Common myeloid progenitor, CD34-positive (primary cell): ENCODE data around the gene EVI5L.

Experiments
- CTCF ChIA-PET: fragments of 350-600 bp; sonication (Branson Sonifier 250); formaldehyde crosslinking; loops from one replicate; lab custom pipeline; 2021; ENCODE audit warnings: antibody characterized with exemption; lab: Charles Lee
- POLR2A ChIA-PET: fragments of 350-600 bp; sonication (Branson Sonifier 250); formaldehyde crosslinking; loops from one replicate; lab custom pipeline; 2021; ENCODE audit warnings: antibody characterized with exemption; lab: Charles Lee
- DNase-seq, 3 donors: peaks; one replicate each; pipeline versions ENCODE4 v3.0.0 to v3.0.0-alpha.2; 2013
- H3K27ac ChIP-seq, 2 experiments: 1 replicate in 1 of 2; 2 replicates in 1 of 2; pipeline ENCODE4 v1.7.0; 2013; ENCODE audit warnings: inconsistent platforms in 2 of 2, low read length in 2 of 2, mild to moderate bottlenecking in 2 of 2, low read depth in 1 of 2, moderate library complexity in 1 of 2; ENCODE audit not compliant: severe bottlenecking in 2 of 2, insufficient read depth in 1 of 2, poor library complexity in 1 of 2
- H3K27me3 ChIP-seq, 5 experiments: replicated peaks in 2 of 5; 1 replicate in 3 of 5; 2 replicates in 2 of 5; pipeline versions ENCODE4 v1.6.1 to v1.7.0; 2013; ENCODE audit warnings: low read length in 4 of 5, mild to moderate bottlenecking in 2 of 5, moderate library complexity in 2 of 5, inconsistent platforms in 1 of 5; ENCODE audit not compliant: insufficient read depth in 5 of 5, control insufficient read depth in 4 of 5
- H3K36me3 ChIP-seq, 4 experiments: 1 replicate in 2 of 4; 2 replicates in 2 of 4; pipeline versions ENCODE4 v1.6.1 to v1.7.0; 2013; ENCODE audit warnings: low read length in 3 of 4, control low read depth in 1 of 4, mild to moderate bottlenecking in 1 of 4; ENCODE audit not compliant: control insufficient read depth in 4 of 4, insufficient read depth in 4 of 4
- H3K4me1 ChIP-seq, 4 experiments: 1 replicate in 3 of 4; 2 replicates in 1 of 4; pipeline versions ENCODE4 v1.6.1 to v1.7.1; 2013; ENCODE audit warnings: low read length in 3 of 4, mild to moderate bottlenecking in 3 of 4, control low read depth in 1 of 4, inconsistent platforms in 1 of 4, moderate library complexity in 1 of 4; ENCODE audit not compliant: control insufficient read depth in 4 of 4, insufficient read depth in 4 of 4; ENCODE audit errors: control extremely low read depth in 1 of 4
- H3K4me3 ChIP-seq, 7 experiments: 1 replicate in 4 of 7; 2 replicates in 3 of 7; pipeline versions ENCODE4 v1.5.1 to v1.7.0; 2013; ENCODE audit warnings: mild to moderate bottlenecking in 7 of 7, low read length in 6 of 7, moderate library complexity in 6 of 7, inconsistent platforms in 2 of 7, low read depth in 2 of 7, control low read depth in 1 of 7; ENCODE audit not compliant: insufficient read depth in 4 of 7, control insufficient read depth in 1 of 7; ENCODE audit errors: extremely low read depth in 1 of 7
- H3K9me3 ChIP-seq, 5 experiments: 1 replicate in 4 of 5; 2 replicates in 1 of 5; pipeline versions ENCODE4 v1.6.1 to v1.7.1; 2013; ENCODE audit warnings: low read length in 4 of 5, mild to moderate bottlenecking in 2 of 5, inconsistent platforms in 1 of 5, low read depth in 1 of 5, moderate library complexity in 1 of 5; ENCODE audit not compliant: control insufficient read depth in 4 of 5, insufficient read depth in 2 of 5; ENCODE audit errors: control extremely low read depth in 1 of 5
- WGBS: methylation state at CpG from one replicate; pipeline ENCODE4 v1.1.5; 2013; ENCODE audit not compliant: insufficient coverage; 5-methylcytosine and 5-hydroxymethylcytosine counted together

The EVI5L gene

DNA sequence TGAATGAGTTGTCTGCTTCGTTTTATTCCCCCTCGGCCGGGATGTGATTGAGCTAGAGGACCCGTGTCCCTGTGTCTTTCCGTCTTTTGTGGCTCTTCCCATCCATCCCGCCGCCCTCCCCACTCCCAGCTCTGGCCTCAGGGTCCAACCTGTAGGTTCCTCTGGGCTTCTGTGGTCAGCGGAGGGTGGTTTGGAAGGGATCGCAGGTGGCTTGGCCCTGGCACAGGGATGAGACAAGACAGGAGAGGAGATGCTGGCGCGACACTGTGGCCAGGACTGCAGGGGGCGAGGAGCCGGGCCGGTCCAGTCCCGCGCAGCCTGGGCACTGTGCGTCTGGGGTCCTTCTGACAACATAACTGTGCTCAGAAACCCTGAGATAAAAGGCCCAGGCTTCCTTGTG is 2.0 kb downstream of the EVI5L start:
- no peaks in the 10 kb centered on the region for H3K9me3 ChIP-seq
- no peaks in the 10 kb centered on the region for H3K36me3 ChIP-seq
- no peak for DNase-seq
- peaks cover 0 to 6% (median 0%) of the 10 kb centered on the region in 5 experiments for H3K27me3 ChIP-seq
- POLR2A ChIA-PET: no interaction called here
- peaks cover 0 to 16% (median 7%) of the 10 kb centered on the region in 4 experiments for H3K4me1 ChIP-seq
- whole genome bisulfite sequencing: 97% methylated on average over 17 of the region's 17 CpGs
- H3K4me3 ChIP-seq: no peak overlapping the region
- CTCF ChIA-PET: interaction anchor here (0.9 to 1.5 kb wide), 2 partner anchors 31 to 37 kb away, joined by 3 to 4 read pairs; no protein-coding TSS in a partner anchor
- no peak overlapping the region for H3K27ac ChIP-seq

DNA sequence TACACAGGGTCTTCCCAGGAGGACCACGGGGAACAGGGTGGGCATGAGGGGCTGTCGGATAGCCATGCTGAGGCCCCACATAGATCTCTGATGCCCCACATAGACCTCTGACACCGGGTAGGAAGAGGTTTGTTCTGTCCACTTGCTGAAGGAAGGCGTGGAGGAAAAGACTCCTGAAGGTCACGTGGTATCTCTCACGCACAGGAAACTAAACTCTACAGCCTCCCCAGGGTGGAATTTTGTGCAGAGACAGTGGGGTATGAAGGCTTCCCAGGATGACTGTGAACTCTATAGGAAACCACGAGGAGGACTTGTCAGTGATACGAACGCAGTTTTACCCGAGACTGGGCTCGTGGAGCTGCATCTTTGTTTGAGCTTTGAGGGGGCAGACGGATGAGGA is 2.8 kb downstream of the EVI5L start:
- CTCF ChIA-PET: interaction anchor here (1.5 kb wide), 1 partner anchor 36 kb away, joined by 4 read pairs; no protein-coding TSS in a partner anchor
- Histone ChIP-seq H3K27me3 (peaks cover 0 to 2% (median 0%) of the 10 kb centered on the region in 5 experiments), H3K9me3 (no peaks in the 10 kb centered on the region), H3K27ac (no peak overlapping the region), H3K36me3 (no peaks in the 10 kb centered on the region), H3K4me1 (peaks cover 0 to 16% (median 7%) of the 10 kb centered on the region in 4 experiments), H3K4me3 (no peak overlapping the region)
- DNase-seq: no peak
- POLR2A ChIA-PET: interaction anchor here (0.6 kb wide), 1 partner anchor 169 kb away, joined by 3 read pairs; no protein-coding TSS in a partner anchor
- WGBS: 96% methylated on average over 9 of the region's 12 CpGs

DNA sequence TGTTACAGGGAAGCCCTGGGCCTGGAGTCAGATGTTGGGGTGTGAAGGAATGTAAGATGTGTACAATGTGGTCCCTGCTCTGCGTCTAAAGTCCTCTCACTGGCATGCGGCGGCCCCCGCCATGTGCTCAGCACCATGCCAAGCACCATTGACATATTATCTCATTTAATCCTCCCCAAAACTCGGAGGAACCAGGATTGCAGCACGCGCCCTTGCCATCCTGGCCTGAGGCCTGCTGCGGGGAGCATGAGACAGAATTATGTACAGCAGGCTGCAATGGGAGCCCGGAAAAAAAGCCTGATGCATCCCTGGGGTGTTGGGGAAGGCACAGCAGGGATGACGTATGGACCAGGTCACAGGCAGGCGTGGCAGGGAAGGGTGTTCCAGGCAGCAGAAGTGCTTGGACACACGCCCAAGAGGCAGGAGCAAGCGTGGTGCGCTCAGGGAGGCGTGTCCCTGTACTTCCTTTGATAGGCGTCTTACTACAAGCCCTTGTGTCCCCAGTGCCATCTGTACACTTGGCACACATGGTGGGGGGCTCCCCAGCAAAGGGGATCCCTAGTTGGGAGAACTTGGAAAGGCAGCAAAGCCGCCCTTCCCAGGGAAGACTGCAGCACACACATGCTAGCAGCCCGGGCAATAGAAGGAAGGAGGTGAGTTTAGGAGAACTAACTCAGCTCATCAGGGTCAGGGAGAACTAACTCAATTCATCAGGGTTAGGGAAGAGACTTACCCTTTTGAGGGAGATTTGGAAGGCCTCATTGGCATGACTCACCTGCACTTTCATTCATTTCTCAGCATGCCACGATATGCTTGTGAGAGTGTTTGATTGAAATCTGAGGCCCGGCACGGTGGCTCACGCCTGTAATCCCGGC is 3.4 kb downstream of the EVI5L start:
- H3K27me3 ChIP-seq: no peaks in the 10 kb centered on the region
- H3K27ac ChIP-seq: no peak overlapping the region
- H3K36me3 ChIP-seq: no peaks in the 10 kb centered on the region
- no peaks in the 10 kb centered on the region for H3K9me3 ChIP-seq
- 89% methylated on average over 21 of the region's 23 CpGs for WGBS
- ChIA-PET POLR2A (interaction anchor here (0.6 kb wide), 2 partner anchors 169 to 779 kb away, joined by 3 read pairs; no protein-coding TSS in a partner anchor), CTCF (no interaction called here)
- no peak overlapping the region for H3K4me3 ChIP-seq
- peaks cover 0 to 16% (median 7%) of the 10 kb centered on the region in 4 experiments for H3K4me1 ChIP-seq
- DNase-seq: no peak

DNA sequence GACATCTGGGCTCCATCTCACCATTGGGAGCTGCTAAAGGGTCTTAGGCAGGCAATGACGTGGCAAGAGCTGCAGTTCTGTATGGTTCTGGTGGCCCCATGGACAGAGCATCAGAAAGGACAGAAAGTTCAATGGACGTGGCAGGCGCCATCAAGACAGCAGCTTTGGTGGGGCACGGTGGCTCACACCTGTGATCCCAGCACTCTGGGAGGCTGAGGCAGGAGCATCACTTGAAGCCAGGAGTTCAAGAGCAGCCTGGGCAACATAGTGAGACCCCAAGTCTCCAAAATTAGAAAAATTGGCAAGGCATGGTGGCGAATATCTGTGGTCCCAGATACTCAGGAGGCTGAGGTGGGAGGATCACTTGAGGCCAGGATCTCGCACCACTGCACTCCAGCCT is 9.5 kb downstream of the EVI5L start:
- ChIA-PET CTCF (no interaction called here), POLR2A (no interaction called here)
- H3K27me3 ChIP-seq: no peaks in the 10 kb centered on the region
- H3K36me3 ChIP-seq: no peaks in the 10 kb centered on the region
- H3K9me3 ChIP-seq: peaks cover 0 to 2% (median 0%) of the 10 kb centered on the region in 5 experiments
- no peak overlapping the region for H3K27ac ChIP-seq
- 97% methylated on average over 5 of the region's 6 CpGs for WGBS
- H3K4me3 ChIP-seq: no peak overlapping the region
- H3K4me1 ChIP-seq: no peaks in the 10 kb centered on the region
- no peak for DNase-seq

DNA sequence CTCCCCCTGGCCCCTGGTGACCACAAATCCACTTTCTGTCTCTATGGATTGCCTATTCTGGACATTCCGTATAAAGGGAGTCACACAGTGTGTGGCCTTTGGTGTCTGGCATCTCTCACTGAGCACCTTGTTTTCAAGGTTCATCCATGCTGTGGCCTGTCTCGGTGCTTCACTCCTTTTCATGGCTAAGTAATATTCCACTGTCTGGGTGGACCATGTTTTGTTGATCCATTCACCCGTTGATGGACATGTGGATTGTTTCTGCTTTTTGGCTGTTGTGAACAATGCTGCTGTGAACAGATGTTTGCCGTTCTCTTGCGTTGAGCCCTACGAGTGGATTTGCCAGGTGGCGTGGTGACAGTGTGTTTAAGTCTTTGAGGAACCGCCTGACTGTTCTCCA is 10.6 kb downstream of the EVI5L start:
- Histone ChIP-seq H3K27me3 (no peaks in the 10 kb centered on the region), H3K4me1 (no peaks in the 10 kb centered on the region), H3K36me3 (no peaks in the 10 kb centered on the region), H3K27ac (no peak overlapping the region), H3K9me3 (peaks cover 0 to 2% (median 0%) of the 10 kb centered on the region in 5 experiments), H3K4me3 (no peak overlapping the region)
- CTCF ChIA-PET: interaction anchor here (1.4 kb wide), 1 partner anchor 14 kb away, joined by 3 read pairs; no protein-coding TSS in a partner anchor
- WGBS: 89% methylated on average over 7 of the region's 8 CpGs
- DNase-seq: no peak
- POLR2A ChIA-PET: no interaction called here

DNA sequence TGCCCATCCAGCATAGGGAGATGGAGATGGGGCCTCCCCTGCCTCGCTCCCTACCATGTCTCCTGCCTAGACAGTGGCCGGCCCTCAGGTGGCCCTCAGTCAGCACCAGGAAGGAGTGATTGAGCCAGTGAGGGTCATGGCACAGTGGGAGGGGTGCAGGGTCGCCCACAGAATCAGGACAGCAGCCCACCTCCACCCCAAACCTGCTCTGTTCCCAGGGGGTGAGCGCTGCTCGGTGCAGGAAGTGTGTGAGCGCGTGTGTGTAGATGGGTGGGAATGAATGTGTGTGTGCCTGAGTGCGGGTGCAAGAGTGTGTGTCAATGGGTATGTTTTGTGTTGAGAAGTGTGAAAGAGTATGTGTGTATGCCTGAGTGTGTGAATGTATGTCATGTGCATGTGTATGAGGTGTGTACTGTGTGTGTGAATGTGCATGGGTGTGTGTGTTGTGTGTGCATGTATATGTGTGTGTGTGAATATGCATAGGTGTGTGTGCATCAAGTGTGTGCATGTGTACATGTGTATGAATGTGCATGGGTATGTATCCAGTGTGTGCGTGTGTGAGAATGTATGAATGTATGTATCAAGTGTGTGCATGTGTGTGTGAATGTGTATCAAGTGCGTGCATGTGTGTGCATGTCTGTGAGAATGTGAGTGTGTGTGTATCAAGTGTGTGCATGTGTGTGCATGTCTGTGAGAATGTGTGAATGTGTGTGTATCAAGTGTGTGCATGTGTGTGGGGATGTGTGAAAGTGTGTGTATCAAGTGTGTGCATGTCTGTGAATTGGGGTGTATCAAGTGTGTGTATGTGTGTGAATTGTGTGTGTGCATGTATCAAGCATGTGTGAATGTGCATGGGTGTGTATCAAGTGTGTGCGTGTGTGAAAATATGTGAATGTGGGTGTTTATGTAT is 12.0 kb downstream of the EVI5L start:
- CTCF ChIA-PET: no interaction called here
- 85% methylated on average over 6 of the region's 11 CpGs for WGBS
- no peaks in the 10 kb centered on the region for H3K27me3 ChIP-seq

More for the DNA sequence above, 12.0 kb downstream of the EVI5L start:
- no peak for DNase-seq
- no peaks in the 10 kb centered on the region for H3K36me3 ChIP-seq
- no peak overlapping the region for H3K27ac ChIP-seq
- POLR2A ChIA-PET: no interaction called here
- peaks cover 0 to 2% (median 0%) of the 10 kb centered on the region in 5 experiments for H3K9me3 ChIP-seq
- no peaks in the 10 kb centered on the region for H3K4me1 ChIP-seq
- H3K4me3 ChIP-seq: no peak overlapping the region
